Measurements from ENCODE around the gene OPTC.
A peak's percentile ranks its signal among the peaks of the same experiment; 100 is the strongest.

OPTC gene

GRCh38 chr1:203544978-203545816 lies 51.2 kb downstream of the OPTC start:
- CTCF ChIA-PET = interaction anchor here (0.7 to 1.6 kb wide), 4 partner anchors 15 to 81 kb away, joined by 3 to 4 read pairs (median 4); no protein-coding TSS in a partner anchor
- TF ChIP-seq SCRT2 (tag by site-specific recombination; IDR thresholded peaks at IDR 0.05) (0 out of 2 replicates have a peak, but pooled peaks have one; percentile 35), ZBTB26 (tag by site-specific recombination; optimal IDR thresholded peaks at IDR 0.05) (no peak)

DNA sequence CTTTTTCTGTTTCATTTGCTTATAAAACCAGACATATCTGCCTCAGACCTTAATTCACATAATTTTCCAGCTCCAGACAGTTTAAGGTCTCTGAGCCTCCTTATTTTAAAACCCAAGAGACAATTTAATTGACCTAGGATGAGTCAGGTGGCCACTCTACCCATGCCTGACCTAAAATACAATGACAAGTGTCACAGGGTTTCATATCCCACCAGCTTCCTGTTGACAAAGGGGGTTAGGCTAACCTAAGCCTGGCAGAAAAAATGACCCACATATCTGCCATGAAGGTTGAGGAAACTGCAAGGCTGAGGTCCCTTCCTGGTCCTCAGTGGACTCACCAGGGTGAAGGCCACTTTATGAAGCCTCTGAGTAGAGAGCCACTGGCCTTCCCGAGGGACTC lies 52.3 kb downstream of the OPTC start:
- no peaks in the 10 kb centered on the region for H3K36me3 ChIP-seq (ENCODE audit: control insufficient read depth in 2 of 2, insufficient read depth in 1 of 2, low read length in 2 of 2)
- H3K27ac ChIP-seq (ENCODE audit: extremely low read depth, low read depth, low read length) = no peak overlapping the region
- no peak overlapping the region for H3K4me3 ChIP-seq (ENCODE audit: low read depth, low read length)
- ChIA-PET POLR2A (no interaction called here), CTCF (interaction anchor here (0.7 to 1.6 kb wide), 2 partner anchors 31 to 80 kb away, joined by 3 to 4 read pairs; no protein-coding TSS in a partner anchor)
- TF ChIP-seq ZNF560 (tag by site-specific recombination; IDR thresholded peaks at IDR 0.05; ENCODE audit: borderline replicate concordance) = no peak
- TF ChIP-seq ZNF677 (tag by site-specific recombination; IDR thresholded peaks at IDR 0.05) = no peak
- no peak for TF ChIP-seq ZNF169 (tag by site-specific recombination; IDR thresholded peaks at IDR 0.05)
- no peak for TF ChIP-seq HOXD13 (CRISPR knock-in tag; IDR thresholded peaks at IDR 0.05; ENCODE audit: borderline replicate concordance)
- TF ChIP-seq ZNF777 (tag by site-specific recombination; IDR thresholded peaks at IDR 0.05; ENCODE audit: borderline replicate concordance) = no peak
- TF ChIP-seq ZNF660 (tag by site-specific recombination; IDR thresholded peaks at IDR 0.05) = no peak
- no peak for TF ChIP-seq OVOL3 (tag by site-specific recombination; IDR thresholded peaks at IDR 0.05)
- no peak for TF ChIP-seq ZNF48 (tag by site-specific recombination; IDR thresholded peaks at IDR 0.05)
- TF ChIP-seq, protein P1, sequence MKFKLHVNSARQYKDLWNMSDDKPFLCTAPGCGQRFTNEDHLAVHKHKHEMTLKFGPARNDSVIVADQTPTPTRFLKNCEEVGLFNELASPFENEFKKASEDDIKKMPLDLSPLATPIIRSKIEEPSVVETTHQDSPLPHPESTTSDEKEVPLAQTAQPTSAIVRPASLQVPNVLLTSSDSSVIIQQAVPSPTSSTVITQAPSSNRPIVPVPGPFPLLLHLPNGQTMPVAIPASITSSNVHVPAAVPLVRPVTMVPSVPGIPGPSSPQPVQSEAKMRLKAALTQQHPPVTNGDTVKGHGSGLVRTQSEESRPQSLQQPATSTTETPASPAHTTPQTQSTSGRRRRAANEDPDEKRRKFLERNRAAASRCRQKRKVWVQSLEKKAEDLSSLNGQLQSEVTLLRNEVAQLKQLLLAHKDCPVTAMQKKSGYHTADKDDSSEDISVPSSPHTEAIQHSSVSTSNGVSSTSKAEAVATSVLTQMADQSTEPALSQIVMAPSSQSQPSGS (tag by site-specific recombination; IDR thresholded peaks at IDR 0.05; ENCODE audit: low read depth) = no peak
- TF ChIP-seq ZNF19 (tag by site-specific recombination; IDR thresholded peaks at IDR 0.05; ENCODE audit: low read depth) = no peak
- no peak for TF ChIP-seq ZNF658 (tag by site-specific recombination; IDR thresholded peaks at IDR 0.05)
- TF ChIP-seq, protein P2, sequence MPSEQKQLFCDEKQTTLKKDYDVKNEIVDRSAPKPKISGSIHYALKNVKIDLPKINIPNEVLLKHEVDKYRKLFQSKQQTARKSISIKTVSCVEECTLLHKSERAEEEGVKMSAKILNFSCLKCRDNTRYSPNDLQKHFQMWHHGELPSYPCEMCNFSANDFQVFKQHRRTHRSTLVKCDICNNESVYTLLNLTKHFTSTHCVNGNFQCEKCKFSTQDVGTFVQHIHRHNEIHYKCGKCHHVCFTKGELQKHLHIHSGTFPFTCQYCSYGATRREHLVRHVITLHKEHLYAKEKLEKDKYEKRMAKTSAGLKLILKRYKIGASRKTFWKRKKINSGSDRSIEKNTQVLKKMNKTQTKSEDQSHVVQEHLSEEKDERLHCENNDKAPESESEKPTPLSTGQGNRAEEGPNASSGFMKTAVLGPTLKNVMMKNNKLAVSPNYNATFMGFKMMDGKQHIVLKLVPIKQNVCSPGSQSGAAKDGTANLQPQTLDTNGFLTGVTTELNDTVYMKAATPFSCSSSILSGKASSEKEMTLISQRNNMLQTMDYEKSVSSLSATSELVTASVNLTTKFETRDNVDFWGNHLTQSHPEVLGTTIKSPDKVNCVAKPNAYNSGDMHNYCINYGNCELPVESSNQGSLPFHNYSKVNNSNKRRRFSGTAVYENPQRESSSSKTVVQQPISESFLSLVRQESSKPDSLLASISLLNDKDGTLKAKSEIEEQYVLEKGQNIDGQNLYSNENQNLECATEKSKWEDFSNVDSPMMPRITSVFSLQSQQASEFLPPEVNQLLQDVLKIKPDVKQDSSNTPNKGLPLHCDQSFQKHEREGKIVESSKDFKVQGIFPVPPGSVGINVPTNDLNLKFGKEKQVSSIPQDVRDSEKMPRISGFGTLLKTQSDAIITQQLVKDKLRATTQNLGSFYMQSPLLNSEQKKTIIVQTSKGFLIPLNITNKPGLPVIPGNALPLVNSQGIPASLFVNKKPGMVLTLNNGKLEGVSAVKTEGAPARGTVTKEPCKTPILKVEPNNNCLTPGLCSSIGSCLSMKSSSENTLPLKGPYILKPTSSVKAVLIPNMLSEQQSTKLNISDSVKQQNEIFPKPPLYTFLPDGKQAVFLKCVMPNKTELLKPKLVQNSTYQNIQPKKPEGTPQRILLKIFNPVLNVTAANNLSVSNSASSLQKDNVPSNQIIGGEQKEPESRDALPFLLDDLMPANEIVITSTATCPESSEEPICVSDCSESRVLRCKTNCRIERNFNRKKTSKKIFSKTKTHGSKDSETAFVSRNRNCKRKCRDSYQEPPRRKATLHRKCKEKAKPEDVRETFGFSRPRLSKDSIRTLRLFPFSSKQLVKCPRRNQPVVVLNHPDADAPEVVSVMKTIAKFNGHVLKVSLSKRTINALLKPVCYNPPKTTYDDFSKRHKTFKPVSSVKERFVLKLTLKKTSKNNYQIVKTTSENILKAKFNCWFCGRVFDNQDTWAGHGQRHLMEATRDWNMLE (tag by site-specific recombination; conservative IDR thresholded peaks at IDR 0.05; ENCODE audit: low read depth) = no peak
- TF ChIP-seq ZNF510 (tag by site-specific recombination; IDR thresholded peaks at IDR 0.05; ENCODE audit: insufficient replicate concordance) = no peak
- TF ChIP-seq YY1 (tag by site-specific recombination; IDR thresholded peaks at IDR 0.05) = no peak
- no peak for TF ChIP-seq ZNF311 (tag by site-specific recombination; IDR thresholded peaks at IDR 0.05; ENCODE audit: borderline replicate concordance)
- TF ChIP-seq ZNF175 (tag by site-specific recombination; IDR thresholded peaks at IDR 0.05) = no peak
- H3K4me1 ChIP-seq (ENCODE audit: control insufficient read depth, insufficient read depth, low read length) = peaks cover 16% of the 10 kb centered on the region
- no peaks in the 10 kb centered on the region for H3K9me3 ChIP-seq (ENCODE audit: control insufficient read depth, insufficient read depth, low read depth, low read length)

More at GRCh38 chr1:203544978-203545816, 51.2 kb downstream of the OPTC start:
- POLR2A ChIA-PET = interaction anchor here (0.6 kb wide), 1 partner anchor 85 kb away, joined by 3 read pairs; no protein-coding TSS in a partner anchor
- H3K4me3 ChIP-seq (ENCODE audit: low read depth, low read length) = no peak overlapping the region
- H3K9me3 ChIP-seq (ENCODE audit: control insufficient read depth, insufficient read depth, low read depth, low read length) = no peaks in the 10 kb centered on the region
- H3K36me3 ChIP-seq (ENCODE audit: control insufficient read depth in 2 of 2, insufficient read depth in 1 of 2, low read length in 2 of 2) = no peaks in the 10 kb centered on the region
- no peak overlapping the region for H3K27ac ChIP-seq (ENCODE audit: extremely low read depth, low read depth, low read length)
- H3K4me1 ChIP-seq (ENCODE audit: control insufficient read depth, insufficient read depth, low read length) = peaks cover 16% of the 10 kb centered on the region
